CD14-positive monocyte (primary cell): ENCODE data around the gene TTC28. TPM values are rescaled to one million over a fixed set of nuclear protein-coding genes. Genes with fewer than 3 reads are reported as not detected.

Source experiments
- DNase-seq, 3 donors: peaks; one replicate each; pipeline ENCODE4 v3.0.0-alpha.2; 2011 to 2022
- H2AFZ ChIP-seq: 2 replicates; pipeline ENCODE4 v1.6.0; 2012; ENCODE audit warnings: mild to moderate bottlenecking, low read depth, low read length, inconsistent platforms; ENCODE audit not compliant: insufficient read depth, poor library complexity, severe bottlenecking
- H3K27ac ChIP-seq, 2 donors: 1 replicate in 1 of 2; 2 replicates in 1 of 2; pipeline ENCODE4 v1.5.1; 2012 to 2013; ENCODE audit warnings: low read length in 2 of 2, control low read depth in 1 of 2, inconsistent platforms in 1 of 2, low read depth in 1 of 2, mild to moderate bottlenecking in 1 of 2
- H3K27me3 ChIP-seq, 2 donors: one replicate each; pipeline versions ENCODE4 v1.6.0 to v1.6.1; 2011 to 2013; ENCODE audit warnings: low read length in 2 of 2; ENCODE audit not compliant: control insufficient read depth in 2 of 2, insufficient read depth in 2 of 2
- H3K36me3 ChIP-seq, 2 donors: replicated peaks in 1 of 2; 1 replicate in 1 of 2; 2 replicates in 1 of 2; pipeline versions ENCODE4 v1.5.1 to v1.6.1; 2012 to 2013; ENCODE audit warnings: low read length in 2 of 2, control low read depth in 1 of 2, inconsistent platforms in 1 of 2, mild to moderate bottlenecking in 1 of 2; ENCODE audit not compliant: insufficient read depth in 2 of 2, control insufficient read depth in 1 of 2
- H3K4me1 ChIP-seq, 2 donors: 1 replicate in 1 of 2; 2 replicates in 1 of 2; pipeline versions ENCODE4 v1.5.1 to v1.6.1; 2012 to 2013; ENCODE audit warnings: low read length in 2 of 2, control low read depth in 1 of 2, inconsistent platforms in 1 of 2, mild to moderate bottlenecking in 1 of 2, moderate library complexity in 1 of 2; ENCODE audit not compliant: insufficient read depth in 2 of 2, control insufficient read depth in 1 of 2
- H3K4me2 ChIP-seq: replicated peaks from 2 replicates; pipeline ENCODE3; 2012; ENCODE audit warnings: low read length, moderate library complexity, mild to moderate bottlenecking; ENCODE audit not compliant: poor library complexity, severe bottlenecking; ENCODE audit errors: extremely low read depth
- H3K4me3 ChIP-seq, 3 experiments: fragments of 200-600 bp in 1 of 3; sonication (generic) in 1 of 3; replicated peaks in 1 of 3; 1 replicate in 2 of 3; 2 replicates in 1 of 3; pipeline ENCODE4 v1.5.1; 2011 to 2013; ENCODE audit warnings: low read length in 3 of 3, mild to moderate bottlenecking in 3 of 3, control low read depth in 2 of 3, low read depth in 2 of 3, inconsistent platforms in 1 of 3, moderate library complexity in 1 of 3
- H3K79me2 ChIP-seq: 2 replicates; pipeline ENCODE4 v1.6.0; 2012; ENCODE audit warnings: mild to moderate bottlenecking, control low read depth, inconsistent platforms, low read length, moderate library complexity; ENCODE audit not compliant: insufficient read depth
- H3K9ac ChIP-seq: 2 replicates; pipeline ENCODE4 v1.6.0; 2017; ENCODE audit warnings: low read length, mild to moderate bottlenecking; ENCODE audit not compliant: insufficient read depth, poor library complexity, severe bottlenecking
- H3K9me3 ChIP-seq, 2 donors: replicated peaks in 1 of 2; 1 replicate in 1 of 2; 2 replicates in 1 of 2; pipeline versions ENCODE4 v1.5.1 to v1.6.1; 2012 to 2013; ENCODE audit warnings: low read length in 2 of 2, control low read depth in 1 of 2; ENCODE audit not compliant: control insufficient read depth in 1 of 2, insufficient read depth in 1 of 2
- H4K20me1 ChIP-seq: 2 replicates; pipeline ENCODE4 v1.6.0; 2012; ENCODE audit warnings: mild to moderate bottlenecking, low read length, control low read depth, moderate library complexity; ENCODE audit not compliant: insufficient read depth
- H3K27ac Mint-ChIP-seq, 7 donors: one replicate each; pipeline ENCODE4 v1.8.0; 2020; ENCODE audit warnings: mild to moderate bottlenecking in 7 of 7, mixed read lengths in 7 of 7, moderate library complexity in 6 of 7, inconsistent platforms in 2 of 7
- H3K27me3 Mint-ChIP-seq, 3 donors: one replicate each; pipeline ENCODE4 v1.8.0; 2021 to 2022; ENCODE audit warnings: low read depth in 3 of 3, mild to moderate bottlenecking in 3 of 3, mixed read lengths in 3 of 3, moderate library complexity in 3 of 3, inconsistent platforms in 1 of 3
- H3K36me3 Mint-ChIP-seq, 2 donors: one replicate each; pipeline ENCODE4 v1.8.0; 2020; ENCODE audit warnings: mixed read lengths in 2 of 2, inconsistent platforms in 1 of 2, mild to moderate bottlenecking in 1 of 2
- H3K4me1 Mint-ChIP-seq: one replicate; pipeline ENCODE4 v1.8.0; 2020; ENCODE audit warnings: mild to moderate bottlenecking, mixed read lengths
- H3K4me3 Mint-ChIP-seq, 2 donors: one replicate each; pipeline ENCODE4 v1.8.0; 2020; ENCODE audit warnings: mild to moderate bottlenecking in 2 of 2, mixed read lengths in 2 of 2, moderate library complexity in 1 of 2
- H3K9me3 Mint-ChIP-seq, 7 donors: one replicate each; pipeline ENCODE4 v1.8.0; 2020 to 2022; ENCODE audit warnings: mixed read lengths in 7 of 7, mild to moderate bottlenecking in 6 of 7, moderate library complexity in 6 of 7, inconsistent platforms in 2 of 7
- CTCF ChIP-seq: fragments of 200-600 bp; IDR thresholded peaks from one replicate; pipeline ENCODE4 v1.8.0; 2022; ENCODE audit warnings: antibody characterized with exemption, mild to moderate bottlenecking
- WGBS: methylation state at CpG from one replicate; pipeline ENCODE4 v1.1.5; 2013; ENCODE audit warnings: missing lambda C conversion rate; ENCODE audit not compliant: insufficient coverage; 5-methylcytosine and 5-hydroxymethylcytosine counted together
- intact Hi-C, 2 donors: fragments of 100-400 bp; cut with micrococcal nuclease; formaldehyde crosslinking; loops; one replicate each; pipeline versions ENCODE4 v1.15.0 to v1.15.1; 2023
- polyA plus RNA-seq, 3 donors: library from polyadenylated mRNA; depleted of rRNA in 1 of 3; unstranded in 2 of 3; stranded (reverse) in 1 of 3; fragments of 300-500 nt in 2 of 3; fragments of >200 nt in 1 of 3; fragmentation: Illumina TruSeq in 2 of 3; gene quantifications; 1 replicate in 2 of 3; 2 replicates in 1 of 3; pipeline ENCODE4 v1.2.3, GENCODE V29; 2012 to 2021

Gene TTC28
- polyA plus RNA-seq, 3 donors = 0.24 to 0.61 TPM; not detected in 1

DNA sequence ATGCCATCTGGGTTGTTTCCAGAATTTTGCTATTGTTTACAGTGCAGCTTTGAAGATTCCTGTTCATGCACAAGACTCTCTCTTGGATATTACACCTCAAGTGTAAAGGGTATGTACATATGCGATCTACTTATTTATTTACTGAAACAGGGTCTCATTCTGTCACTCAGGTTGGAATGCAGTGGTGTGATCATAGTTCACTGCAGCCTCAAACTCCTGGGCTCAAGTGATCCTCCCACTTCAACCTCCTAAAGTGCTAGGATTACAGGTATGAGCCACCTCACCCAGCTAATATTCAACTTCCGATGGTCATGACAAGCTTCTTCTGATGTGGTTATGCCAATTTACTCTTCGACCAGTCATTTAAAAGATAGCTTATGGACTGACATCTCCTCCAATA, 602.5 kb downstream of the TTC28 start:
- Mint-ChIP-seq H3K36me3 (no peaks in the 10 kb centered on the region), H3K4me1 (no peaks in the 10 kb centered on the region), H3K9me3 (peaks cover 0 to 2% (median 0%) of the 10 kb centered on the region in 7 donors), H3K27me3 (peaks cover 0 to 2% (median 0%) of the 10 kb centered on the region in 3 donors), H3K4me3 (no peak overlapping the region), H3K27ac (no peak overlapping the region)
- H3K4me2 ChIP-seq = no peak overlapping the region
- intact Hi-C loops = no loop called here
- H4K20me1 ChIP-seq = no peaks in the 10 kb centered on the region
- no peaks in the 10 kb centered on the region for H3K4me1 ChIP-seq
- TF ChIP-seq CTCF = no peak
- H3K36me3 ChIP-seq = no peaks in the 10 kb centered on the region
- no peak for DNase-seq
- no peaks in the 10 kb centered on the region for H3K79me2 ChIP-seq
- no peak overlapping the region for H2AFZ ChIP-seq
- WGBS = no CpG with 5 or more reads among the region's 3 CpGs
- no peak overlapping the region for H3K9ac ChIP-seq
- H3K4me3 ChIP-seq = no peak overlapping the region
- no peak overlapping the region for H3K27ac ChIP-seq
- H3K27me3 ChIP-seq = no peaks in the 10 kb centered on the region
- no peaks in the 10 kb centered on the region for H3K9me3 ChIP-seq

GRCh38 chr22:28075358-28075981, 604.2 kb downstream of the TTC28 start:
- H3K27ac Mint-ChIP-seq = no peak overlapping the region
- no peak for DNase-seq
- TF ChIP-seq CTCF = no peak
- H3K4me3 Mint-ChIP-seq = no peak overlapping the region
- H3K36me3 Mint-ChIP-seq = no peaks in the 10 kb centered on the region
- no peak overlapping the region for H2AFZ ChIP-seq
- H3K79me2 ChIP-seq = no peaks in the 10 kb centered on the region
- no peak overlapping the region for H3K4me2 ChIP-seq
- 91% methylated on average over 6 of the region's 6 CpGs for WGBS
- peaks cover 0 to 2% (median 0%) of the 10 kb centered on the region in 3 donors for H3K27me3 Mint-ChIP-seq
- H4K20me1 ChIP-seq = no peaks in the 10 kb centered on the region
- H3K27me3 ChIP-seq = no peaks in the 10 kb centered on the region
- intact Hi-C loops = no loop called here
- H3K27ac ChIP-seq = no peak overlapping the region
- H3K9me3 ChIP-seq = no peaks in the 10 kb centered on the region
- no peaks in the 10 kb centered on the region for H3K36me3 ChIP-seq
- H3K4me1 ChIP-seq = no peaks in the 10 kb centered on the region
- H3K9ac ChIP-seq = no peak overlapping the region
- peaks cover 0 to 2% (median 0%) of the 10 kb centered on the region in 7 donors for H3K9me3 Mint-ChIP-seq
- H3K4me1 Mint-ChIP-seq = no peaks in the 10 kb centered on the region
- no peak overlapping the region for H3K4me3 ChIP-seq
